Duodenal mucosa (tissue), 2 donors: ENCODE data around the gene FAM174C.
"Not testable (repeated sequence)": the region's sequence is repeated elsewhere in the genome, so short reads cannot be mapped to it uniquely, and the experiment has no call there.

Experiments
- H3K27ac ChIP-seq: one replicate; pipeline ENCODE4 v1.7.0; 2013; ENCODE audit warnings: low read depth, low read length
- H3K27me3 ChIP-seq, 2 donors: one replicate each; pipeline ENCODE4 v1.7.0; 2013; ENCODE audit warnings: low read length in 2 of 2, control low read depth in 1 of 2; ENCODE audit not compliant: insufficient read depth in 2 of 2, control insufficient read depth in 1 of 2
- H3K36me3 ChIP-seq, 2 donors: one replicate each; pipeline ENCODE4 v1.7.0; 2013; ENCODE audit warnings: low read length in 2 of 2, control low read depth in 1 of 2; ENCODE audit not compliant: insufficient read depth in 2 of 2, control insufficient read depth in 1 of 2
- H3K4me1 ChIP-seq, 2 donors: one replicate each; pipeline ENCODE4 v1.7.0; 2013; ENCODE audit warnings: low read length in 2 of 2, control low read depth in 1 of 2; ENCODE audit not compliant: insufficient read depth in 2 of 2, control insufficient read depth in 1 of 2
- H3K4me3 ChIP-seq, 2 donors: one replicate each; pipeline ENCODE4 v1.7.0; 2013; ENCODE audit warnings: low read length in 2 of 2, low read depth in 1 of 2
- H3K9ac ChIP-seq, 2 donors: one replicate each; pipeline ENCODE4 v1.7.0; 2013; ENCODE audit warnings: low read length in 2 of 2, low read depth in 1 of 2
- H3K9me3 ChIP-seq, 2 donors: one replicate each; pipeline ENCODE4 v1.7.0; 2013; ENCODE audit warnings: low read length in 2 of 2, control low read depth in 1 of 2; ENCODE audit not compliant: control insufficient read depth in 1 of 2

FAM174C gene

GRCh38 chr19:1315470-1316166 lies 40.3 kb downstream of the FAM174C start:
- no peak overlapping the region for H3K9ac ChIP-seq
- no peak overlapping the region for H3K27ac ChIP-seq
- no peaks in the 10 kb centered on the region for H3K36me3 ChIP-seq
- peaks cover 3 to 6% of the 10 kb centered on the region in 2 donors for H3K4me1 ChIP-seq
- H3K27me3 ChIP-seq = peaks cover 31 to 41% of the 10 kb centered on the region in 2 donors
- no peak overlapping the region for H3K4me3 ChIP-seq
- H3K9me3 ChIP-seq = no peaks in the 10 kb centered on the region

- Histone ChIP-seq H3K9ac (no peak overlapping the region), H3K27me3 (peaks cover 31 to 41% of the 10 kb centered on the region in 2 donors), H3K27ac (no peak overlapping the region), H3K36me3 (no peaks in the 10 kb centered on the region), H3K9me3 (no peaks in the 10 kb centered on the region), H3K4me1 (peaks cover 3 to 6% of the 10 kb centered on the region in 2 donors), H3K4me3 (no peak overlapping the region)
Measured at GRCh38 chr19:1316466-1316865, 41.1 kb downstream of the FAM174C start.

- Histone ChIP-seq H3K36me3 (no peaks in the 10 kb centered on the region), H3K27ac (no peak overlapping the region), H3K4me3 (no peak overlapping the region), H3K4me1 (peaks cover 3 to 6% of the 10 kb centered on the region in 2 donors), H3K9ac (no peak overlapping the region), H3K27me3 (peaks cover 31 to 43% of the 10 kb centered on the region in 2 donors), H3K9me3 (no peaks in the 10 kb centered on the region)
Measured at GRCh38 chr19:1317274-1318003, 42.1 kb downstream of the FAM174C start.

- Histone ChIP-seq H3K4me1 (peaks cover 0 to 3% of the 10 kb centered on the region in 2 donors), H3K4me3 (no peak overlapping the region), H3K9me3 (no peaks in the 10 kb centered on the region), H3K27me3 (peaks cover 29 to 51% of the 10 kb centered on the region in 2 donors), H3K36me3 (no peaks in the 10 kb centered on the region), H3K27ac (no peak overlapping the region), H3K9ac (no peak overlapping the region)
Measured at GRCh38 chr19:1318678-1319471, 43.5 kb downstream of the FAM174C start.

GRCh38 chr19:1320282-1320650 lies 44.9 kb downstream of the FAM174C start:
- H3K4me1 ChIP-seq, H3K9ac ChIP-seq, H3K36me3 ChIP-seq, H3K4me3 ChIP-seq, H3K9me3 ChIP-seq, H3K27ac ChIP-seq: not testable (repeated sequence)
- H3K27me3 ChIP-seq = peaks cover 38 to 59% of the 10 kb centered on the region in 2 donors

GRCh38 chr19:1321539-1321938 lies 46.2 kb downstream of the FAM174C start:
- no peak overlapping the region for H3K4me3 ChIP-seq
- H3K27me3 ChIP-seq = peaks cover 38 to 58% of the 10 kb centered on the region in 2 donors
- H3K4me1 ChIP-seq = peaks cover 4 to 11% of the 10 kb centered on the region in 2 donors
- no peaks in the 10 kb centered on the region for H3K36me3 ChIP-seq
- H3K9me3 ChIP-seq = no peaks in the 10 kb centered on the region
- H3K9ac ChIP-seq = no peak overlapping the region
- no peak overlapping the region for H3K27ac ChIP-seq

- no peak overlapping the region for H3K27ac ChIP-seq
- peaks cover 4 to 11% of the 10 kb centered on the region in 2 donors for H3K4me1 ChIP-seq
- H3K27me3 ChIP-seq = peaks cover 34 to 51% of the 10 kb centered on the region in 2 donors
- H3K4me3 ChIP-seq = no peak overlapping the region
- H3K9ac ChIP-seq = no peak overlapping the region
- no peaks in the 10 kb centered on the region for H3K9me3 ChIP-seq
- no peaks in the 10 kb centered on the region for H3K36me3 ChIP-seq
Measured at GRCh38 chr19:1322198-1322981, 47.1 kb downstream of the FAM174C start.

- no peak overlapping the region for H3K27ac ChIP-seq
- peaks cover 21 to 40% of the 10 kb centered on the region in 2 donors for H3K27me3 ChIP-seq
- peaks cover 4 to 8% of the 10 kb centered on the region in 2 donors for H3K4me1 ChIP-seq
- no peaks in the 10 kb centered on the region for H3K36me3 ChIP-seq
- H3K4me3 ChIP-seq = no peak overlapping the region
- H3K9me3 ChIP-seq = no peaks in the 10 kb centered on the region
- H3K9ac ChIP-seq = no peak overlapping the region
Measured at GRCh38 chr19:1324249-1324805, 49.0 kb downstream of the FAM174C start.

GRCh38 chr19:1324806-1325567 lies 49.7 kb downstream of the FAM174C start:
- Histone ChIP-seq H3K27ac (no peak overlapping the region), H3K9me3 (no peaks in the 10 kb centered on the region), H3K4me3 (peak overlapping the region; percentile 21 to 40), H3K9ac (peak overlapping the region in 1 of 2 donors; percentile 10), H3K4me1 (peaks cover 4 to 8% of the 10 kb centered on the region in 2 donors), H3K27me3 (peaks cover 21 to 37% of the 10 kb centered on the region in 2 donors), H3K36me3 (no peaks in the 10 kb centered on the region)
